Measurements from ENCODE around the gene NBEAL2.
"Not testable (repeated sequence)": the region's sequence is repeated elsewhere in the genome, so short reads cannot be mapped to it uniquely, and the experiment has no call there.

NBEAL2 gene

GRCh38 chr3:47036145-47036544, 56.7 kb downstream of the NBEAL2 start:
- WGBS (ENCODE audit: insufficient coverage), result 100% methylated on average over 3 of the region's 3 CpGs
- Histone ChIP-seq H3K9me3 (ENCODE audit: control extremely low read depth in 1 of 5, control insufficient read depth in 4 of 5, insufficient read depth in 2 of 5, low read depth in 1 of 5, low read length in 4 of 5) (no peaks in the 10 kb centered on the region), H3K4me3 (ENCODE audit: control insufficient read depth in 1 of 7, extremely low read depth in 1 of 7, insufficient read depth in 4 of 7, low read depth in 2 of 7, low read length in 6 of 7) (no peak overlapping the region), H3K27ac (ENCODE audit: insufficient read depth in 1 of 2, low read depth in 1 of 2, low read length in 2 of 2, poor library complexity in 1 of 2, severe bottlenecking in 2 of 2) (no peak overlapping the region), H3K27me3 (replicated peaks in 2 of 5; ENCODE audit: control insufficient read depth in 4 of 5, insufficient read depth in 5 of 5, low read length in 4 of 5) (no peaks in the 10 kb centered on the region), H3K36me3 (ENCODE audit: control insufficient read depth in 4 of 4, insufficient read depth in 4 of 4, low read length in 3 of 4) (peaks cover 28 to 63% (median 43%) of the 10 kb centered on the region in 4 experiments), H3K4me1 (ENCODE audit: control extremely low read depth in 1 of 4, control insufficient read depth in 4 of 4, insufficient read depth in 4 of 4, low read length in 3 of 4) (peaks cover 0 to 6% (median 2%) of the 10 kb centered on the region in 4 experiments)
- no peak for DNase-seq
- POLR2A ChIA-PET, result no interaction called here
- CTCF ChIA-PET, result interaction anchor here (1.3 to 1.6 kb wide), 2 partner anchors 19 to 291 kb away, joined by 3 to 6 read pairs; no protein-coding TSS in a partner anchor

DNA sequence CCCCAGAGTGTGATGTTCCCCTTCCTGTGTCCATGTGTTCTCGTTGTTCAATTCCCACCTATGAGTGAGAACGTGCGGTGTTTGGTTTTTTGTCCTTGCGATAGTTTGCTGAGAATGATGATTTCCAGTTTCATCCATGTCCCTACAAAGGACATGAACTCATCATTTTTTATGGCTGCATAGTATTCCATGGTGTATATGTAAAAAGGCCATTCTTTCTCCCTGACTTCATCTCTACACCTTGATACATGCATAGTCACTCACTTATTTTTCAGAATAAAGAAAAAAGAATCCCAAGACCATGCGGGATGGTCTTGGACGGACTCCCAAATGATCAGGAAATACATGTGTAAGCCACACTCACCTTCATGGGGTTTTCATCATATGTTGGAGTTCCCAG, 57.8 kb downstream of the NBEAL2 start:
- CTCF ChIA-PET; H3K4me1 ChIP-seq (ENCODE audit: control extremely low read depth in 1 of 4, control insufficient read depth in 4 of 4, insufficient read depth in 4 of 4, low read length in 3 of 4); POLR2A ChIA-PET; H3K4me3 ChIP-seq (ENCODE audit: control insufficient read depth in 1 of 7, extremely low read depth in 1 of 7, insufficient read depth in 4 of 7, low read depth in 2 of 7, low read length in 6 of 7); H3K27ac ChIP-seq (ENCODE audit: insufficient read depth in 1 of 2, low read depth in 1 of 2, low read length in 2 of 2, poor library complexity in 1 of 2, severe bottlenecking in 2 of 2); H3K27me3 ChIP-seq (replicated peaks in 2 of 5; ENCODE audit: control insufficient read depth in 4 of 5, insufficient read depth in 5 of 5, low read length in 4 of 5); H3K9me3 ChIP-seq (ENCODE audit: control extremely low read depth in 1 of 5, control insufficient read depth in 4 of 5, insufficient read depth in 2 of 5, low read depth in 1 of 5, low read length in 4 of 5); DNase-seq: not testable (repeated sequence)
- peaks cover 32 to 67% (median 44%) of the 10 kb centered on the region in 4 experiments for H3K36me3 ChIP-seq (ENCODE audit: control insufficient read depth in 4 of 4, insufficient read depth in 4 of 4, low read length in 3 of 4)
- WGBS (ENCODE audit: insufficient coverage), result no CpG with 5 or more reads among the region's 6 CpGs

GRCh38 chr3:47041114-47041513, 61.6 kb downstream of the NBEAL2 start:
- H3K4me3 ChIP-seq (ENCODE audit: control insufficient read depth in 1 of 7, extremely low read depth in 1 of 7, insufficient read depth in 4 of 7, low read depth in 2 of 7, low read length in 6 of 7), result no peak overlapping the region
- H3K9me3 ChIP-seq (ENCODE audit: control extremely low read depth in 1 of 5, control insufficient read depth in 4 of 5, insufficient read depth in 2 of 5, low read depth in 1 of 5, low read length in 4 of 5), result no peaks in the 10 kb centered on the region
- no CpG with 5 or more reads among the region's 3 CpGs for WGBS (ENCODE audit: insufficient coverage)
- H3K4me1 ChIP-seq (ENCODE audit: control extremely low read depth in 1 of 4, control insufficient read depth in 4 of 4, insufficient read depth in 4 of 4, low read length in 3 of 4), result peaks cover 0 to 8% (median 6%) of the 10 kb centered on the region in 4 experiments
- no peaks in the 10 kb centered on the region for H3K27me3 ChIP-seq (replicated peaks in 2 of 5; ENCODE audit: control insufficient read depth in 4 of 5, insufficient read depth in 5 of 5, low read length in 4 of 5)
- H3K36me3 ChIP-seq (ENCODE audit: control insufficient read depth in 4 of 4, insufficient read depth in 4 of 4, low read length in 3 of 4), result peaks cover 15 to 56% (median 33%) of the 10 kb centered on the region in 4 experiments
- ChIA-PET POLR2A (no interaction called here), CTCF (interaction anchor here (0.6 to 3.1 kb wide), 7 partner anchors 10 to 42 kb away, joined by 3 to 17 read pairs (median 3); no protein-coding TSS in a partner anchor)
- no peak for DNase-seq
- H3K27ac ChIP-seq (ENCODE audit: insufficient read depth in 1 of 2, low read depth in 1 of 2, low read length in 2 of 2, poor library complexity in 1 of 2, severe bottlenecking in 2 of 2), result peak overlapping the region in 1 of 2 experiments; percentile 45

DNA sequence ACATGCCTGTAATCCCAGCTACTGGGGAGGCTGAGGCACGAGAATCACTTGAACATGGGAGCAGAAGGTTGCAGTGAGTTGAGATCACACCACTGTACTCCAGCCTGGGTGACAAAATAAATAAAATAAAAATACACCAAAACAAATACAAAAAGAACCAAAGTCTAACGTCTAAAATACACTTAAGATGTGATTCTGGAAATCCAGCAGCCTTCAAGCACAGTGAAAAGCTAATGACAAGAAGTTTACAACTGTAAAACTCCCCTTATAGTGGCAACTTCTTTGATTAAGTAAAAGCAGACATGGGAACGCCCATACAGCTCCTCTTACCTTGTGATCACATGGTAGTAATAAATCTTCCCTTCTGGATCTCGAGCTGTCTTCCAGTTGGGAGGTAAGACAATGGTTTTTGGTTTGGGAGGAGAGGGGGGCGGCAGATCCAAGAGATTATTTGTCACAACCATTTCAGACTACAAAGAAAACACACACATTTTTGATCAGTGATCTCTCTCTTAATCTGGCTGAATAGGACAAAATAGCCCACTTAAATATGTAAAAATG, 62.8 kb downstream of the NBEAL2 start:
- ChIA-PET POLR2A (no interaction called here), CTCF (interaction anchor here (1.2 to 3.1 kb wide), 5 partner anchors 11 to 281 kb away, joined by 3 to 17 read pairs (median 3); no protein-coding TSS in a partner anchor)
- 83% methylated on average over 1 of the region's 5 CpGs for WGBS (ENCODE audit: insufficient coverage)
- Histone ChIP-seq H3K27me3 (replicated peaks in 2 of 5; ENCODE audit: control insufficient read depth in 4 of 5, insufficient read depth in 5 of 5, low read length in 4 of 5) (no peaks in the 10 kb centered on the region), H3K9me3 (ENCODE audit: control extremely low read depth in 1 of 5, control insufficient read depth in 4 of 5, insufficient read depth in 2 of 5, low read depth in 1 of 5, low read length in 4 of 5) (no peaks in the 10 kb centered on the region), H3K27ac (ENCODE audit: insufficient read depth in 1 of 2, low read depth in 1 of 2, low read length in 2 of 2, poor library complexity in 1 of 2, severe bottlenecking in 2 of 2) (peak overlapping the region in 1 of 2 experiments; percentile 45), H3K4me3 (ENCODE audit: control insufficient read depth in 1 of 7, extremely low read depth in 1 of 7, insufficient read depth in 4 of 7, low read depth in 2 of 7, low read length in 6 of 7) (no peak overlapping the region), H3K36me3 (ENCODE audit: control insufficient read depth in 4 of 4, insufficient read depth in 4 of 4, low read length in 3 of 4) (peaks cover 15 to 51% (median 33%) of the 10 kb centered on the region in 4 experiments), H3K4me1 (ENCODE audit: control extremely low read depth in 1 of 4, control insufficient read depth in 4 of 4, insufficient read depth in 4 of 4, low read length in 3 of 4) (peaks cover 0 to 8% (median 6%) of the 10 kb centered on the region in 4 experiments)
- no peak for DNase-seq

DNA sequence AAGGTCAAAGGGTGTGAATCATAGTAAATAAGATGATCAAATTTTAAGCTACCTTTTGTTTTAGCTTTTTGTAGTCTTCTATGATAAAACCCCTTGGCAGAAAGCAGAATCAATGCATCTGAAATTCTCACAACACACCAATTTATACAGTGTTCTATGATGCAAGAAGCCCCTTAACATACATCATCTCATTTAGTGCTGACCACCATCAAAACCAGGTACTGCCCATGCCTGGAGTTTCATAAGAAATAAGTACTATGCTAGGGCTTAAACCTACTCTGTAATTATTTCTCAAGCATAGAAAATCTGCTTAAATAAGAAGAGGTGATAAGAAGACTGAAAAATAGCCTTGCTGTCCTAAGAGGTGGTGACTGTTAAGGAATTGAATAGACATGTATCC, 67.6 kb downstream of the NBEAL2 start:
- Histone ChIP-seq H3K9me3 (ENCODE audit: control extremely low read depth in 1 of 5, control insufficient read depth in 4 of 5, insufficient read depth in 2 of 5, low read depth in 1 of 5, low read length in 4 of 5) (no peaks in the 10 kb centered on the region), H3K27me3 (replicated peaks in 2 of 5; ENCODE audit: control insufficient read depth in 4 of 5, insufficient read depth in 5 of 5, low read length in 4 of 5) (no peaks in the 10 kb centered on the region), H3K4me3 (ENCODE audit: control insufficient read depth in 1 of 7, extremely low read depth in 1 of 7, insufficient read depth in 4 of 7, low read depth in 2 of 7, low read length in 6 of 7) (no peak overlapping the region), H3K4me1 (ENCODE audit: control extremely low read depth in 1 of 4, control insufficient read depth in 4 of 4, insufficient read depth in 4 of 4, low read length in 3 of 4) (peaks cover 0 to 2% (median under 1%) of the 10 kb centered on the region in 4 experiments), H3K36me3 (ENCODE audit: control insufficient read depth in 4 of 4, insufficient read depth in 4 of 4, low read length in 3 of 4) (peaks cover under 1 to 24% (median 16%) of the 10 kb centered on the region in 4 experiments), H3K27ac (ENCODE audit: insufficient read depth in 1 of 2, low read depth in 1 of 2, low read length in 2 of 2, poor library complexity in 1 of 2, severe bottlenecking in 2 of 2) (no peak overlapping the region)
- CTCF ChIA-PET, result interaction anchor here (1.2 kb wide), 1 partner anchor 9 kb away, joined by 4 read pairs; no protein-coding TSS in a partner anchor
- POLR2A ChIA-PET, result no interaction called here
- no peak for DNase-seq

DNA sequence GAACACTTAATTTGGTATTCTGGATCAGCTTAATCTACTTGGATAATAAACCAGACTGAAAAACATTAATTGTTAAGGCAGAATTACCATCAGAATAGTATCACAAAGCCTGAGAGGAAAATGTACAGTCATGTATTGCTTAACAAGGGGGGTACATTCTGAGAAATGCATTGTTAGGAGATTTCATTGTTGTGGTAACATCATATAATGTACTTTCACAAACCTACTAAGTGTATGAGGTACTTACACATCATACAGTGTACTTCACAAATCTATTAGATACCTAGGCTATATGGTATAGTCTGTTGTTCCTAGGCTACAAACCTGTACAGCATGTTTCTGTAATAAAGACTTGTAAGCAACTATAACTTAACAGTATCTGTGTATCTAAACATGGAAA, 68.2 kb downstream of the NBEAL2 start:
- POLR2A ChIA-PET, result no interaction called here
- DNase-seq, result no peak
- CTCF ChIA-PET, result no interaction called here

DNA sequence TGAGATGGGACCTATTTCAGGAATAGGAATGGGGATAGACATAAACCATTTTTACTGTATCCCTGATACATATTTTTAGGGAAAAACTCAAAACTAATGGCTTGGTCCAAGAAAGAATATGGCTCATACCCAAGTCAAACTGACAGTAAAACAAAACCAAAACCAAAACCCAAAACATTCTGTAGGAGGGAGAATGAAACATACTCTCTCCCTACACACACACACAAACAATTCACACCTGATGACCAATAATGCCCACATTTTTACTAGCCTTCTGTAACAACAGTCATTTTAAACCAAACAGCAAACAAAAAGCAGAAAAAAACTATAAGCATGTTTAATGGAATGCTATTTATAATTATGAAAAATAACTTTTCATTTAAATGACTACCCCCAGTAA, 74.9 kb downstream of the NBEAL2 start:
- peak in 1 of 3 donors; percentile 10 for DNase-seq

More for the DNA sequence above, 68.2 kb downstream of the NBEAL2 start:
- no peaks in the 10 kb centered on the region for H3K27me3 ChIP-seq (replicated peaks in 2 of 5; ENCODE audit: control insufficient read depth in 4 of 5, insufficient read depth in 5 of 5, low read length in 4 of 5)
- no peak overlapping the region for H3K4me3 ChIP-seq (ENCODE audit: control insufficient read depth in 1 of 7, extremely low read depth in 1 of 7, insufficient read depth in 4 of 7, low read depth in 2 of 7, low read length in 6 of 7)
- no peaks in the 10 kb centered on the region for H3K9me3 ChIP-seq (ENCODE audit: control extremely low read depth in 1 of 5, control insufficient read depth in 4 of 5, insufficient read depth in 2 of 5, low read depth in 1 of 5, low read length in 4 of 5)
- H3K4me1 ChIP-seq (ENCODE audit: control extremely low read depth in 1 of 4, control insufficient read depth in 4 of 4, insufficient read depth in 4 of 4, low read length in 3 of 4), result no peaks in the 10 kb centered on the region
- peaks cover 0 to 25% (median 15%) of the 10 kb centered on the region in 4 experiments for H3K36me3 ChIP-seq (ENCODE audit: control insufficient read depth in 4 of 4, insufficient read depth in 4 of 4, low read length in 3 of 4)
- peak overlapping the region in 1 of 2 experiments; percentile 6 for H3K27ac ChIP-seq (ENCODE audit: insufficient read depth in 1 of 2, low read depth in 1 of 2, low read length in 2 of 2, poor library complexity in 1 of 2, severe bottlenecking in 2 of 2)

More for the DNA sequence above, 74.9 kb downstream of the NBEAL2 start:
- ChIA-PET POLR2A (no interaction called here), CTCF (interaction anchor here (1.2 to 1.5 kb wide), 2 partner anchors 13 to 25 kb away, joined by 3 read pairs; no protein-coding TSS in a partner anchor)
- Histone ChIP-seq H3K4me3 (ENCODE audit: control insufficient read depth in 1 of 7, extremely low read depth in 1 of 7, insufficient read depth in 4 of 7, low read depth in 2 of 7, low read length in 6 of 7) (no peak overlapping the region), H3K27ac (ENCODE audit: insufficient read depth in 1 of 2, low read depth in 1 of 2, low read length in 2 of 2, poor library complexity in 1 of 2, severe bottlenecking in 2 of 2) (no peak overlapping the region), H3K36me3 (ENCODE audit: control insufficient read depth in 4 of 4, insufficient read depth in 4 of 4, low read length in 3 of 4) (peaks cover 5 to 31% (median 15%) of the 10 kb centered on the region in 4 experiments), H3K9me3 (ENCODE audit: control extremely low read depth in 1 of 5, control insufficient read depth in 4 of 5, insufficient read depth in 2 of 5, low read depth in 1 of 5, low read length in 4 of 5) (no peaks in the 10 kb centered on the region), H3K27me3 (replicated peaks in 2 of 5; ENCODE audit: control insufficient read depth in 4 of 5, insufficient read depth in 5 of 5, low read length in 4 of 5) (no peaks in the 10 kb centered on the region), H3K4me1 (ENCODE audit: control extremely low read depth in 1 of 4, control insufficient read depth in 4 of 4, insufficient read depth in 4 of 4, low read length in 3 of 4) (no peaks in the 10 kb centered on the region)

All from common myeloid progenitor, CD34-positive (primary cell).